SK-N-SH treated with all-trans-retinoic acid at 6 μM for 48 hours (cell line): Measurements from ENCODE around the gene SMIM45.

Experiments used
- ATAC-seq: fragments of 200-7000 bp; cut with Tn5 transposase; 3 replicates; pipeline ENCODE4 v1.9.1; 2020; ENCODE audit warnings: mild to moderate bottlenecking, moderate library complexity
- ARNTL ChIP-seq: fragments of 450-650 bp; formaldehyde crosslinking; IDR thresholded peaks from 2 replicates; pipeline ENCODE4 v1.5.0; 2020; ENCODE audit warnings: low read depth, mild to moderate bottlenecking, moderate library complexity, borderline replicate concordance
- BACH2 ChIP-seq: fragments of 250-450 bp; sonication (Bioruptor Pico); IDR thresholded peaks from 2 replicates; pipeline ENCODE4 v1.9.0; 2021; ENCODE audit warnings: mild to moderate bottlenecking, borderline replicate concordance
- CSDC2 ChIP-seq: fragments of 250-450 bp; sonication (Bioruptor Pico); IDR thresholded peaks from 2 replicates; pipeline ENCODE4 v1.5.0; 2020; ENCODE audit warnings: mild to moderate bottlenecking, moderate library complexity
- ISL1 ChIP-seq: fragments of 250-450 bp; sonication (Bioruptor Pico); IDR thresholded peaks from 2 replicates; pipeline ENCODE4 v2.1.2; 2022; ENCODE audit warnings: mild to moderate bottlenecking, moderate library complexity
- OSR1 ChIP-seq: fragments of 250-450 bp; sonication (Bioruptor Pico); IDR thresholded peaks from 2 replicates; pipeline ENCODE4 v1.8.0; 2022; ENCODE audit warnings: moderate library complexity, mild to moderate bottlenecking, inconsistent platforms
- POU6F1 ChIP-seq: fragments of 250-450 bp; sonication (Bioruptor Pico); IDR thresholded peaks from 2 replicates; pipeline ENCODE4 v1.8.0; 2021; ENCODE audit warnings: low read depth, mild to moderate bottlenecking, moderate library complexity, borderline replicate concordance
- PPARA ChIP-seq: fragments of 250-450 bp; sonication (Bioruptor Pico); IDR thresholded peaks from 2 replicates; pipeline ENCODE4 v1.5.0; 2020; ENCODE audit warnings: mild to moderate bottlenecking, borderline replicate concordance
- RARB ChIP-seq: fragments of 250-450 bp; sonication (Bioruptor Pico); IDR thresholded peaks from 2 replicates; pipeline ENCODE4 v1.8.0; 2021; ENCODE audit warnings: mild to moderate bottlenecking, moderate library complexity
- SNAI2 ChIP-seq: fragments of 250-450 bp; sonication (Bioruptor Pico); IDR thresholded peaks from 2 replicates; pipeline ENCODE4 v1.5.0; 2020; ENCODE audit warnings: mild to moderate bottlenecking, moderate library complexity
- TCF4 ChIP-seq: fragments of 250-450 bp; sonication (Bioruptor Pico); IDR thresholded peaks from 2 replicates; pipeline ENCODE4 v1.8.0; 2021; ENCODE audit warnings: mild to moderate bottlenecking, moderate library complexity, borderline replicate concordance
- TOX ChIP-seq: fragments of 250-450 bp; sonication (Bioruptor Pico); IDR thresholded peaks from 2 replicates; pipeline ENCODE4 v1.8.0; 2021; ENCODE audit warnings: mild to moderate bottlenecking, moderate library complexity, borderline replicate concordance
- ZC3H10 ChIP-seq: fragments of 250-450 bp; sonication (Bioruptor Pico); IDR thresholded peaks from 2 replicates; pipeline ENCODE4 v1.5.1; 2021; ENCODE audit warnings: mild to moderate bottlenecking, moderate library complexity
- ZFP30 ChIP-seq: fragments of 450-650 bp; formaldehyde crosslinking; IDR thresholded peaks from 2 replicates; pipeline ENCODE4 v1.5.0; 2022; ENCODE audit warnings: mild to moderate bottlenecking, moderate library complexity
- ZNF565 ChIP-seq: fragments of 450-650 bp; formaldehyde crosslinking; conservative IDR thresholded peaks from 2 replicates; pipeline ENCODE4 v1.5.0; 2020; ENCODE audit warnings: low read depth, mild to moderate bottlenecking, moderate library complexity
- ZNF70 ChIP-seq: fragments of 450-650 bp; formaldehyde crosslinking; IDR thresholded peaks from 2 replicates; pipeline ENCODE4 v1.5.0; 2020; ENCODE audit warnings: mild to moderate bottlenecking, moderate library complexity
- ZNF8 ChIP-seq: fragments of 450-650 bp; formaldehyde crosslinking; IDR thresholded peaks from 2 replicates; pipeline ENCODE4 v1.5.0; 2020; ENCODE audit warnings: mild to moderate bottlenecking, moderate library complexity
- TF ChIP-seq, protein P1 (sequence below): fragments of 250-450 bp; sonication (Bioruptor Pico); IDR thresholded peaks from 2 replicates; pipeline ENCODE4 v1.5.0; 2020; ENCODE audit warnings: mild to moderate bottlenecking, moderate library complexity
- TF ChIP-seq, protein P2 (sequence below): fragments of 250-450 bp; sonication (Bioruptor Pico); IDR thresholded peaks from 2 replicates; pipeline ENCODE4 v1.5.1; 2020; ENCODE audit warnings: low read depth, mild to moderate bottlenecking, moderate library complexity
- TF ChIP-seq, protein P3 (sequence below): fragments of 250-450 bp; sonication (Bioruptor Pico); IDR thresholded peaks from 2 replicates; pipeline ENCODE4 v1.8.0; 2020; ENCODE audit warnings: mild to moderate bottlenecking, moderate library complexity, borderline replicate concordance

The SMIM45 gene

DNA sequence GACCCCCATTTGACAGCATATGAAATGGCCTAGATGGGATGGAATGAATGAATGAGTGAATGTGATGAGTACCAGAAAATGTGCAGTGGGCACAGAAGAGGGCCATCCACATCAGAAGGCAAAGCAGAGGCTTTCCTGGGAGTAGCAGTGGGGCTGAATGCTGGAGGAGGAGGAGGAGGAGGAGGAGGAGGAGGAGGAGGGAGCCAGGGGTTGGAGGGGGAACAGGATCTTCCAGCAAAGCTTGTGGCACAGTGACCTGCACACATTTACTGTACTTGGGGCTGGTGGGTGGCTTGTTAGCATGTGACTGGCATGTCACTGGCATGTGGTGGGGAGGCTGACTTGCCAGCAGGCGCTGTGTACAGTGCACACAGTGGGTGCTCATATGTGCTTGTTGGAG lies 26.8 kb downstream of the SMIM45 start:
- no peak for ATAC-seq
- TF ChIP-seq SNAI2 (CRISPR knock-in tag) (no peak), ZNF565 (CRISPR knock-in tag) (no peak), BACH2 (CRISPR knock-in tag) (no peak), OSR1 (CRISPR knock-in tag) (no peak), ZC3H10 (CRISPR knock-in tag) (no peak), TOX (CRISPR knock-in tag) (no peak), POU6F1 (CRISPR knock-in tag) (no peak), ARNTL (CRISPR knock-in tag) (no peak), ZFP30 (CRISPR knock-in tag) (no peak), ZNF70 (CRISPR knock-in tag) (no peak), CSDC2 (CRISPR knock-in tag) (no peak), PPARA (CRISPR knock-in tag) (no peak), ISL1 (CRISPR knock-in tag) (no peak), RARB (CRISPR knock-in tag) (no peak), ZNF8 (CRISPR knock-in tag) (no peak)
- TF ChIP-seq, protein P1, sequence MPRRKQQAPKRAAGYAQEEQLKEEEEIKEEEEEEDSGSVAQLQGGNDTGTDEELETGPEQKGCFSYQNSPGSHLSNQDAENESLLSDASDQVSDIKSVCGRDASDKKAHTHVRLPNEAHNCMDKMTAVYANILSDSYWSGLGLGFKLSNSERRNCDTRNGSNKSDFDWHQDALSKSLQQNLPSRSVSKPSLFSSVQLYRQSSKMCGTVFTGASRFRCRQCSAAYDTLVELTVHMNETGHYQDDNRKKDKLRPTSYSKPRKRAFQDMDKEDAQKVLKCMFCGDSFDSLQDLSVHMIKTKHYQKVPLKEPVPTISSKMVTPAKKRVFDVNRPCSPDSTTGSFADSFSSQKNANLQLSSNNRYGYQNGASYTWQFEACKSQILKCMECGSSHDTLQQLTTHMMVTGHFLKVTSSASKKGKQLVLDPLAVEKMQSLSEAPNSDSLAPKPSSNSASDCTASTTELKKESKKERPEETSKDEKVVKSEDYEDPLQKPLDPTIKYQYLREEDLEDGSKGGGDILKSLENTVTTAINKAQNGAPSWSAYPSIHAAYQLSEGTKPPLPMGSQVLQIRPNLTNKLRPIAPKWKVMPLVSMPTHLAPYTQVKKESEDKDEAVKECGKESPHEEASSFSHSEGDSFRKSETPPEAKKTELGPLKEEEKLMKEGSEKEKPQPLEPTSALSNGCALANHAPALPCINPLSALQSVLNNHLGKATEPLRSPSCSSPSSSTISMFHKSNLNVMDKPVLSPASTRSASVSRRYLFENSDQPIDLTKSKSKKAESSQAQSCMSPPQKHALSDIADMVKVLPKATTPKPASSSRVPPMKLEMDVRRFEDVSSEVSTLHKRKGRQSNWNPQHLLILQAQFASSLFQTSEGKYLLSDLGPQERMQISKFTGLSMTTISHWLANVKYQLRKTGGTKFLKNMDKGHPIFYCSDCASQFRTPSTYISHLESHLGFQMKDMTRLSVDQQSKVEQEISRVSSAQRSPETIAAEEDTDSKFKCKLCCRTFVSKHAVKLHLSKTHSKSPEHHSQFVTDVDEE (CRISPR knock-in tag): no peak
- TF ChIP-seq, protein P2, sequence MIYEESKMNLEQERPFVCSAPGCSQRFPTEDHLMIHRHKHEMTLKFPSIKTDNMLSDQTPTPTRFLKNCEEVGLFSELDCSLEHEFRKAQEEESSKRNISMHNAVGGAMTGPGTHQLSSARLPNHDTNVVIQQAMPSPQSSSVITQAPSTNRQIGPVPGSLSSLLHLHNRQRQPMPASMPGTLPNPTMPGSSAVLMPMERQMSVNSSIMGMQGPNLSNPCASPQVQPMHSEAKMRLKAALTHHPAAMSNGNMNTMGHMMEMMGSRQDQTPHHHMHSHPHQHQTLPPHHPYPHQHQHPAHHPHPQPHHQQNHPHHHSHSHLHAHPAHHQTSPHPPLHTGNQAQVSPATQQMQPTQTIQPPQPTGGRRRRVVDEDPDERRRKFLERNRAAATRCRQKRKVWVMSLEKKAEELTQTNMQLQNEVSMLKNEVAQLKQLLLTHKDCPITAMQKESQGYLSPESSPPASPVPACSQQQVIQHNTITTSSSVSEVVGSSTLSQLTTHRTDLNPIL (CRISPR knock-in tag): no peak
- TF ChIP-seq, protein P3, sequence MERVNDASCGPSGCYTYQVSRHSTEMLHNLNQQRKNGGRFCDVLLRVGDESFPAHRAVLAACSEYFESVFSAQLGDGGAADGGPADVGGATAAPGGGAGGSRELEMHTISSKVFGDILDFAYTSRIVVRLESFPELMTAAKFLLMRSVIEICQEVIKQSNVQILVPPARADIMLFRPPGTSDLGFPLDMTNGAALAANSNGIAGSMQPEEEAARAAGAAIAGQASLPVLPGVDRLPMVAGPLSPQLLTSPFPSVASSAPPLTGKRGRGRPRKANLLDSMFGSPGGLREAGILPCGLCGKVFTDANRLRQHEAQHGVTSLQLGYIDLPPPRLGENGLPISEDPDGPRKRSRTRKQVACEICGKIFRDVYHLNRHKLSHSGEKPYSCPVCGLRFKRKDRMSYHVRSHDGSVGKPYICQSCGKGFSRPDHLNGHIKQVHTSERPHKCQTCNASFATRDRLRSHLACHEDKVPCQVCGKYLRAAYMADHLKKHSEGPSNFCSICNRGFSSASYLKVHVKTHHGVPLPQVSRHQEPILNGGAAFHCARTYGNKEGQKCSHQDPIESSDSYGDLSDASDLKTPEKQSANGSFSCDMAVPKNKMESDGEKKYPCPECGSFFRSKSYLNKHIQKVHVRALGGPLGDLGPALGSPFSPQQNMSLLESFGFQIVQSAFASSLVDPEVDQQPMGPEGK: no peak
- TF ChIP-seq, all 23 proteins: peak for 0

DNA sequence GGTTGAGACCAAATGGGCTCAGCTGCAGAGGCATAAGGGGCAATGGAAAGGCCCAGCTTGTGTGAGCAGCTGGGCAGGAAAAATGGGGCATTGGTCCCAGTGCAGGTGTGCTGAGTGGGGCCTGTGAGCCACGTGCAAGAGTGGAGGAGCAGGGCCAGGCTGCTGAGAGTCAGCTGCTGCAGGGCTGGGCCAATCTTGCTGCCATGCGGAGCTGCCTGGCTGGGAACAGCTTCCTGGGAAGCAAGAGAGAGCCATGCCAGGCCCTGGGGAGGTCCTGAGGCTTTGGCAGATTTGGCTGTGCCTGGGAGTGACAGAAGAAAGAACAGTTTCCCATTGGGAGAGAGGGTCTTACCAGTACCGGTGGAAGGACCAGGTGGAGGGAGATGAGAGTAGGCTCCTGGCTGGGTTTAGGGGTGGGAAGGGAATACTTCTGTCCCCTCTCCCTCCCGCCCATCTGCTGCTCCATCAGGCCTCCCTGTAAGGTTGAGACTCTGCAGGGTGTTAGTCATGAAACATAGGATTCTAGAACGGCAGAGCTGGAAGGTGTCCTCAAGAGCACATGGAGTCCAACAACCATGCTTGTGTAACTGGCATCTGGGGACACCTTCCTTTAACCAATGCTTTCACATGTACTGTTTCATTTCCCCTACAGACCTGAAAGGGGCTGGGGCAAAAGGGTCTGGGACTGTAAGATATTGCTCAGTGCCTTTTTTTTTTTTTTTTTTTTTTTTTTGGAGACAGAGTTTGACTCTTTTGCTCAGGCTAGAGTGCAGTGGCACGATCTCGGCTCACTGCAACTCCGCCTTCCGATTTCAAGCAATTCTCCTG lies 27.7 kb downstream of the SMIM45 start:
- no peak for ATAC-seq
- TF ChIP-seq TCF4 (CRISPR knock-in tag) (no peak), PPARA (CRISPR knock-in tag) (no peak), ISL1 (CRISPR knock-in tag) (no peak)
- TF ChIP-seq, protein P2 (CRISPR knock-in tag): no peak

DNA sequence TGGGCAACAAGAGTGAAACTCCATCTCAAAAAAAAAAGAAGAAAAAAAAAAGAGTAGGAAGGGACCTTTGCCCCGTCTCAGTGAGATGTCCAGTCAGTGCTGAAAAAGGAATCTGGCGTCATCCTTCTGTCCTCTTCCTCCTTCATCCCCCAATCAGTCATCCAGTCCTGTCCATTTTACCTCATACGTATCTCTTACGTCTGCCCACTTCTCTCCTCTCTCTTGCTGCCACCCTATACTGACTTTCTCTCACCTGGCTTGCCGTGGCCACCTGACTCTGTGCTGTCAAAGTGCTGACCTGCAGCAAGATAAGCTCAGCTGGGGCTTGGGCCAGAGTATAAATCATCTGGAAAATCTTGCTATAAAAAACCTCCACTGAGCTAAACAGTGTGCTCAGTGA lies 30.9 kb downstream of the SMIM45 start:
- TF ChIP-seq ZC3H10 (CRISPR knock-in tag) (no peak), RARB (CRISPR knock-in tag) (no peak), TCF4 (CRISPR knock-in tag) (no peak), ZFP30 (CRISPR knock-in tag) (no peak), BACH2 (CRISPR knock-in tag) (no peak), POU6F1 (CRISPR knock-in tag) (no peak), ZNF565 (CRISPR knock-in tag) (no peak), ARNTL (CRISPR knock-in tag) (no peak), SNAI2 (CRISPR knock-in tag) (no peak)
- TF ChIP-seq, protein P3: no peak
- TF ChIP-seq, protein P1 (CRISPR knock-in tag): no peak
- no peak for ATAC-seq
